Activated CD8-positive, alpha-beta T cell treated with anti-CD3 and anti-CD28 coated beads, Interleukin-2, amount 10 ng/mL, durations not matched to agents 7 days and 5 days (primary cell): ENCODE measurements around the gene METTL22. TPM values are rescaled to one million over a fixed set of nuclear protein-coding genes. Genes with fewer than 3 reads are reported as not detected.
A peak's percentile ranks its signal among the peaks of the same experiment; 100 is the strongest.

Experiments used
- ATAC-seq: fragments of 150-1000 bp; cut with Tn5 transposase; one replicate; pipeline ENCODE4 v1.10.0; 2021; ENCODE audit warnings: moderate library complexity
- CTCF ChIA-PET: fragments of 350-600 bp; sonication (Branson Sonifier 250); formaldehyde crosslinking; loops from one replicate; lab custom pipeline; 2021; ENCODE audit warnings: antibody characterized with exemption; lab: Charles Lee
- POLR2A ChIA-PET: fragments of 350-600 bp; sonication (Branson Sonifier 250); formaldehyde crosslinking; loops from one replicate; lab custom pipeline; 2021; ENCODE audit warnings: antibody characterized with exemption; lab: Charles Lee
- DNase-seq: peaks from one replicate; pipeline ENCODE4 v3.0.0-alpha.2; 2020
- H3K27ac Mint-ChIP-seq: one replicate; pipeline ENCODE4 v1.8.0; 2021; ENCODE audit warnings: mild to moderate bottlenecking, mixed read lengths
- H3K27me3 Mint-ChIP-seq: one replicate; pipeline ENCODE4 v1.8.0; 2021; ENCODE audit warnings: low read depth, mixed read lengths
- H3K36me3 Mint-ChIP-seq: one replicate; pipeline ENCODE4 v1.8.0; 2021; ENCODE audit warnings: low read depth, mixed read lengths
- H3K4me1 Mint-ChIP-seq: one replicate; pipeline ENCODE4 v1.8.0; 2021; ENCODE audit warnings: low read depth, mixed read lengths
- H3K4me3 Mint-ChIP-seq: one replicate; pipeline ENCODE4 v1.8.0; 2021; ENCODE audit warnings: mild to moderate bottlenecking, mixed read lengths
- H3K9me3 Mint-ChIP-seq: one replicate; pipeline ENCODE4 v1.8.0; 2022; ENCODE audit warnings: mixed read lengths; ENCODE audit not compliant: insufficient read depth
- total RNA-seq, 2 experiments: library from RNA; stranded (reverse); gene quantifications; one replicate each; pipeline ENCODE4 v1.2.3, GENCODE V29; 2021

Gene METTL22
- total RNA-seq, 2 experiments from 2014 or later: 26.7 to 27.4 TPM

GRCh38 chr16:8600144-8600775, 21.2 kb upstream of the METTL22 start:
- ATAC-seq: no peak
- Mint-ChIP-seq H3K27me3 (peaks cover 3% of the 10 kb centered on the region), H3K4me1 (no peaks in the 10 kb centered on the region), H3K4me3 (no peak overlapping the region), H3K36me3 (no peaks in the 10 kb centered on the region), H3K9me3 (no peaks in the 10 kb centered on the region), H3K27ac (no peak overlapping the region)
- CTCF ChIA-PET: no interaction called here
- DNase-seq: no peak
- POLR2A ChIA-PET: no interaction called here

DNA sequence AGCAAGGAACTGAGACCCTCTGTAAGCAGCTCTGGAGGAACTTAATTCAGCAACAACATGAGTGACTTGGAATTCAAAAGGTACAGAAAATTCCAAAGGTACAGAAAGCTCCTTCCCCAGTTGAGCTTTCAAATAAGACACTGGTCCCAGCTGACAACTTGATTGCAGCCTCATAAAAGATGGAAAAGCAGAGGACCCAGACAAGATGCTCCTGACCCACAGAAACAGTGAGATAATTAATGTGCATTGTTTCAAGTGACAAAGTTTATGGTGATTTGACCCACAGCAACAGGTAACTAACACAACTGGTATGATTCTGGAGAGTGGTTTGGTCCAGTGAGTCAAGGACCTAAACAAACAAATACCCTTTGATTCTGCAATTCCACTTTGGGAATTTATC, 15.9 kb upstream of the METTL22 start:
- no peaks in the 10 kb centered on the region for H3K9me3 Mint-ChIP-seq
- H3K27me3 Mint-ChIP-seq: peaks cover 14% of the 10 kb centered on the region
- ATAC-seq: no peak
- H3K27ac Mint-ChIP-seq: no peak overlapping the region
- H3K36me3 Mint-ChIP-seq: no peaks in the 10 kb centered on the region
- DNase-seq: no peak
- H3K4me1 Mint-ChIP-seq: no peaks in the 10 kb centered on the region
- POLR2A ChIA-PET: no interaction called here
- no peak overlapping the region for H3K4me3 Mint-ChIP-seq
- CTCF ChIA-PET: no interaction called here

GRCh38 chr16:8607214-8607613, 14.3 kb upstream of the METTL22 start:
- no peaks in the 10 kb centered on the region for H3K36me3 Mint-ChIP-seq
- peaks cover 14% of the 10 kb centered on the region for H3K27me3 Mint-ChIP-seq
- no peaks in the 10 kb centered on the region for H3K9me3 Mint-ChIP-seq
- CTCF ChIA-PET: no interaction called here
- POLR2A ChIA-PET: no interaction called here
- no peak for DNase-seq
- no peak overlapping the region for H3K4me3 Mint-ChIP-seq
- no peak for ATAC-seq
- no peaks in the 10 kb centered on the region for H3K4me1 Mint-ChIP-seq
- H3K27ac Mint-ChIP-seq: no peak overlapping the region

DNA sequence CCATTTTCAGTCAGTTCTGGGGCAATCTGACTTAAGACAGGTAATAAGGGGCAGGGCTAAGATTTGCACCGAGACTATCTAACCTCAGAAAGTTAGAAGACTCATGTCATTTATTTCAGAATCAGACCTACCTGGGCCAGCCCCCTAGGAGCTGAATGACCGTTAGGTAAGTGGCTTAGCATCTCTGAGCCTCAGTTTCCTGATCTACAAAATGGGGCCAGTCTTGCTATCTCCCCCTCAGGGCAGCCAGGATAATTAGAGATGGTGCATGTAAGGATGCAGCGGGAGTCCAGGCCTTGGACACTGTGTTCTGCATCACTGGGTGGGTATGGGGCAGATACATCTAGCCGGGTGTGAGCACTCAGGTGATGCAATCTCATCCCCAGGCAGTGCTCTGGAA, 10.4 kb upstream of the METTL22 start:
- H3K9me3 Mint-ChIP-seq: no peaks in the 10 kb centered on the region
- DNase-seq (no peak), ATAC-seq (no peak)
- H3K4me1 Mint-ChIP-seq: no peaks in the 10 kb centered on the region
- POLR2A ChIA-PET: no interaction called here
- H3K27ac Mint-ChIP-seq: no peak overlapping the region
- no peaks in the 10 kb centered on the region for H3K36me3 Mint-ChIP-seq
- CTCF ChIA-PET: no interaction called here
- H3K27me3 Mint-ChIP-seq: peaks cover 14% of the 10 kb centered on the region
- H3K4me3 Mint-ChIP-seq: no peak overlapping the region

- Mint-ChIP-seq H3K4me3 (no peak overlapping the region), H3K9me3 (no peaks in the 10 kb centered on the region), H3K4me1 (no peaks in the 10 kb centered on the region), H3K36me3 (no peaks in the 10 kb centered on the region), H3K27ac (no peak overlapping the region), H3K27me3 (peaks cover 13% of the 10 kb centered on the region)
- CTCF ChIA-PET: interaction anchor here (1.0 kb wide), 1 partner anchor 32 kb away, joined by 3 read pairs; no protein-coding TSS in a partner anchor
- DNase-seq: no peak
- no peak for ATAC-seq
- POLR2A ChIA-PET: no interaction called here
Measured at GRCh38 chr16:8611886-8612600, 9.5 kb upstream of the METTL22 start.

- no peak for ATAC-seq
- Mint-ChIP-seq H3K27ac (no peak overlapping the region), H3K36me3 (no peaks in the 10 kb centered on the region), H3K4me3 (no peak overlapping the region), H3K27me3 (peaks cover 21% of the 10 kb centered on the region), H3K4me1 (no peaks in the 10 kb centered on the region), H3K9me3 (no peaks in the 10 kb centered on the region)
- POLR2A ChIA-PET: no interaction called here
- no peak for DNase-seq
- CTCF ChIA-PET: no interaction called here
Measured at GRCh38 chr16:8614435-8615029, 7.0 kb upstream of the METTL22 start.

- ATAC-seq: no peak
- ChIA-PET CTCF (no interaction called here), POLR2A (no interaction called here)
- peaks cover 18% of the 10 kb centered on the region for H3K4me1 Mint-ChIP-seq
- H3K4me3 Mint-ChIP-seq: no peak overlapping the region
- peaks cover 1% of the 10 kb centered on the region for H3K36me3 Mint-ChIP-seq
- no peak overlapping the region for H3K27ac Mint-ChIP-seq
- peaks cover 14% of the 10 kb centered on the region for H3K27me3 Mint-ChIP-seq
- H3K9me3 Mint-ChIP-seq: no peaks in the 10 kb centered on the region
- DNase-seq: no peak
Measured at GRCh38 chr16:8619671-8620370, 1.7 kb upstream of the METTL22 start.

DNA sequence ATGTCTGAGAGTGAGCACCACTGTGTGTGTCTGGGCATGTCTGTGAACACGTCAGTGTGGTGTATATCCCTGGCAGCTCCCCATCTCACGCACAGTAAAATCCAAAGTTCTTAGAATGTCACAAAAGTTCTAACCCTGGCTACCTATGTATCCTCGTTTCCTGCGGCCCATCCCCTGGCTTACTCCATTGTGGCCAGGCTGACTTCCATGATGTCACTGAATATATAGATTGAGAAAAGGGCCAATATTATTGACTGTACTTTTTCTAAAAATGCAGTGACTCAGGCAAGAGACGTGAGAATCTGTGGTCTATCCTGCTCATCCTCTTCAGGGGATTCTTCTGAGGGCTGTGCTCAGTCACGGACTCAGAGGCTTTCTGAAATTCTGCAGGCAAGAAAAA, 963 bp upstream of the METTL22 start:
- peaks cover 3% of the 10 kb centered on the region for H3K36me3 Mint-ChIP-seq
- H3K9me3 Mint-ChIP-seq: no peaks in the 10 kb centered on the region
- DNase-seq (no peak), ATAC-seq (no peak)
- peak overlapping the region; percentile 95 for H3K4me3 Mint-ChIP-seq
- ChIA-PET CTCF (no interaction called here), POLR2A (no interaction called here)
- peaks cover 14% of the 10 kb centered on the region for H3K27me3 Mint-ChIP-seq
- no peak overlapping the region for H3K27ac Mint-ChIP-seq
- H3K4me1 Mint-ChIP-seq: peaks cover 18% of the 10 kb centered on the region

- peak overlapping the region; percentile 88 for H3K27ac Mint-ChIP-seq
- H3K4me1 Mint-ChIP-seq: peaks cover 18% of the 10 kb centered on the region
- peaks cover 7% of the 10 kb centered on the region for H3K36me3 Mint-ChIP-seq
- CTCF ChIA-PET: interaction anchor here (1.2 kb wide), 1 partner anchor 52 kb away, joined by 3 read pairs; no protein-coding TSS in a partner anchor
- H3K27me3 Mint-ChIP-seq: peaks cover 14% of the 10 kb centered on the region
- ATAC-seq (no peak), DNase-seq (no peak)
- POLR2A ChIA-PET: no interaction called here
- peak overlapping the region; percentile 95 for H3K4me3 Mint-ChIP-seq
- H3K9me3 Mint-ChIP-seq: no peaks in the 10 kb centered on the region
Measured at GRCh38 chr16:8621222-8621571, 301 bp upstream of the METTL22 start.

- Mint-ChIP-seq H3K4me1 (peaks cover 20% of the 10 kb centered on the region), H3K9me3 (no peaks in the 10 kb centered on the region), H3K36me3 (peaks cover 12% of the 10 kb centered on the region), H3K27me3 (peaks cover 14% of the 10 kb centered on the region), H3K4me3 (peak overlapping the region; percentile 95), H3K27ac (peak overlapping the region; percentile 88)
- ChIA-PET CTCF (interaction anchor here (1.1 to 1.5 kb wide), 3 partner anchors 52 to 55 kb away, joined by 3 to 4 read pairs (median 3); partner anchors contain the start of gene ABAT), POLR2A (interaction anchor here (1.4 kb wide), 1 partner anchor 247 kb away, joined by 3 read pairs; the partner anchor contains the start of gene CARHSP1)
- no peak for ATAC-seq
- no peak for DNase-seq
Measured at GRCh38 chr16:8622315-8622656, 788 bp downstream of the METTL22 start.

DNA sequence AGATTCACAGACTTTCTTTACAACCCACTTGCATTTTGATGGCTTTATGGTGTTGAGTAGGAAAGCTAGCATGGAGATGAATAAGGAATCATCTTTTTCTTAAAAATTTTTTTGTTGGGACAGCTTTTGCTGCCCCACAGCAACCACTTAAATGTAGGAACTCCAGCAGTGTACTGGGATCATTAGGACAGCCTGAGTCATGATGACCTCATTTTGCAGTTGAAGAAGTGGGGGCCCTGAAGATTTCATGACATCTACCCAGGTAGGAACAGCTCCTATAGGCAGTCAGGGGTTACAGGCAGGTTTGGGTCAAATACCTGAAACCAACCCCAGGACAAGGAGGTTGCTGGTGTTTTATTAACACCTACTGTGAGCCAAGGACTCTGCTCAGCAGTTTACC, 2.1 kb downstream of the METTL22 start:
- ATAC-seq (no peak), DNase-seq (no peak)
- ChIA-PET CTCF (interaction anchor here (1.2 kb wide), 1 partner anchor 21 kb away, joined by 7 read pairs; no protein-coding TSS in a partner anchor), POLR2A (no interaction called here)
- peaks cover 5% of the 10 kb centered on the region for H3K27me3 Mint-ChIP-seq
- no peak overlapping the region for H3K4me3 Mint-ChIP-seq
- H3K4me1 Mint-ChIP-seq: peaks cover 28% of the 10 kb centered on the region
- peaks cover 23% of the 10 kb centered on the region for H3K36me3 Mint-ChIP-seq
- H3K27ac Mint-ChIP-seq: no peak overlapping the region
- no peaks in the 10 kb centered on the region for H3K9me3 Mint-ChIP-seq
